Kidney epithelial cell (primary cell): Measurements from ENCODE around the gene BMAL1. TPM values are rescaled to one million over a fixed set of nuclear protein-coding genes. Genes with fewer than 3 reads are reported as not detected.

Experiments used
- DNase-seq: peaks from one replicate; pipeline ENCODE4 v3.0.0-alpha.2; 2010; ENCODE audit warnings: low read depth
- H3K27me3 ChIP-seq: 2 replicates; pipeline ENCODE4 v1.6.0; 2011; ENCODE audit warnings: low read length; ENCODE audit not compliant: control insufficient read depth, insufficient read depth
- H3K36me3 ChIP-seq: 2 replicates; pipeline ENCODE4 v1.5.1; 2011; ENCODE audit warnings: low read length; ENCODE audit not compliant: control insufficient read depth, insufficient read depth
- H3K4me3 ChIP-seq: 2 replicates; pipeline ENCODE4 v1.5.1; 2011; ENCODE audit warnings: low read depth, mild to moderate bottlenecking, control low read depth, low read length
- CTCF ChIP-seq: IDR thresholded peaks from 2 replicates; pipeline ENCODE4 v1.5.1; 2011; ENCODE audit warnings: mild to moderate bottlenecking, moderate library complexity, low read length, control low read depth, inconsistent platforms; ENCODE audit not compliant: insufficient read depth, poor library complexity, severe bottlenecking
- total RNA-seq: library from RNA; depleted of rRNA; stranded (reverse); fragments of >200 nt; gene quantifications from 2 replicates; pipeline ENCODE4 v1.2.3, GENCODE V29; 2015

BMAL1 gene
- total RNA-seq, 1 donor from 2014 or later = 15.0 TPM

GRCh38 chr11:13259374-13259773 lies 18.2 kb upstream of the BMAL1 start:
- Histone ChIP-seq H3K4me3 (no peak overlapping the region), H3K27me3 (no peaks in the 10 kb centered on the region)

GRCh38 chr11:13260201-13260962 lies 17.2 kb upstream of the BMAL1 start:
- Histone ChIP-seq H3K36me3 (no peaks in the 10 kb centered on the region), H3K4me3 (no peak overlapping the region), H3K27me3 (no peaks in the 10 kb centered on the region)
- TF ChIP-seq CTCF = no peak
- no peak for DNase-seq

More at GRCh38 chr11:13259374-13259773, 18.2 kb upstream of the BMAL1 start:
- no peak for TF ChIP-seq CTCF
- no peaks in the 10 kb centered on the region for H3K36me3 ChIP-seq
- no peak for DNase-seq

- Histone ChIP-seq H3K4me3 (no peak overlapping the region), H3K36me3 (no peaks in the 10 kb centered on the region), H3K27me3 (no peaks in the 10 kb centered on the region)
- no peak for DNase-seq
- TF ChIP-seq CTCF = no peak
Observed at GRCh38 chr11:13260963-13261588, 16.5 kb upstream of the BMAL1 start.

GRCh38 chr11:13261591-13262061 lies 16.0 kb upstream of the BMAL1 start:
- TF ChIP-seq CTCF = no peak
- H3K27me3 ChIP-seq = no peaks in the 10 kb centered on the region
- H3K36me3 ChIP-seq = no peaks in the 10 kb centered on the region
- H3K4me3 ChIP-seq = no peak overlapping the region
- DNase-seq = peak; percentile 77

GRCh38 chr11:13262096-13262495 lies 15.5 kb upstream of the BMAL1 start:
- TF ChIP-seq CTCF = no peak
- Histone ChIP-seq H3K36me3 (no peaks in the 10 kb centered on the region), H3K4me3 (no peak overlapping the region), H3K27me3 (no peaks in the 10 kb centered on the region)
- DNase-seq = no peak

- H3K36me3 ChIP-seq = no peaks in the 10 kb centered on the region
- TF ChIP-seq CTCF = no peak
- no peaks in the 10 kb centered on the region for H3K27me3 ChIP-seq
- H3K4me3 ChIP-seq = no peak overlapping the region
- DNase-seq = no peak
Observed at GRCh38 chr11:13268791-13269190, 8.8 kb upstream of the BMAL1 start.
